Measurements from ENCODE around the gene GPLD1. TPM values are rescaled to one million over a fixed set of nuclear protein-coding genes. Genes with fewer than 3 reads are reported as not detected.

Gene GPLD1
- total RNA-seq, 1 donor from 2014 or later: 4.8 TPM

DNA sequence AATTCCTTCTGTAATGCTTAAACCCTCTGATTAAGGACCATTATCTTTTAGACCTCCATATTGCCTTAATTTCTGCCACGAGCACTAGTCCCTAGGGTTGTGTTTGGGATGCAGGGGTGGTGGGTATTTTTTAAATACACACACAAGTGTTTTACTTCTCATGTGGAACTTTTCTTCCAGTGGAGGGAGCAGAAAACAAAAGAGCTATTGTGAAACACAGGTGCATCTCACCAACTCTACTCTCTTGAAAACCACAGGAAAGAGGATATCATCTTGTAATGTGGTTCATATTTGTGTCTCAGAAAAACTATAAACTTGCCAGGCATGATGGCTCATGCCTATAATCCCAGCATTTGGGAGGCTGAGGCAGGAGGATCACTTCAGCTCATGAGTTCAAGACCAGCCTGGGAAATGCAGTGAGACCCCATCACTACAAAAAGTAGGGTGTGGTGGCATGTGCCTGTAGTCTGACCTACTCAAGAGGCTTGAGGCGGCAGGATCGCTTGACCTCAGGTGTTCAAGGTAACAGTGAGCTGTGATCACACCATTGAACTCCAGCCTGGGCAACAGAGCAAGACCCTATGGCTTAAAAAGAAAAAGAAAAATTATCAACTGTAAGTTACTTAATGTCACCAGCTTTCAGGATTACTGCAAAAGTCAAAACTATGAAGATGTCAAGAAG, 49.4 kb downstream of the GPLD1 start:
- TF ChIP-seq, protein P1, sequence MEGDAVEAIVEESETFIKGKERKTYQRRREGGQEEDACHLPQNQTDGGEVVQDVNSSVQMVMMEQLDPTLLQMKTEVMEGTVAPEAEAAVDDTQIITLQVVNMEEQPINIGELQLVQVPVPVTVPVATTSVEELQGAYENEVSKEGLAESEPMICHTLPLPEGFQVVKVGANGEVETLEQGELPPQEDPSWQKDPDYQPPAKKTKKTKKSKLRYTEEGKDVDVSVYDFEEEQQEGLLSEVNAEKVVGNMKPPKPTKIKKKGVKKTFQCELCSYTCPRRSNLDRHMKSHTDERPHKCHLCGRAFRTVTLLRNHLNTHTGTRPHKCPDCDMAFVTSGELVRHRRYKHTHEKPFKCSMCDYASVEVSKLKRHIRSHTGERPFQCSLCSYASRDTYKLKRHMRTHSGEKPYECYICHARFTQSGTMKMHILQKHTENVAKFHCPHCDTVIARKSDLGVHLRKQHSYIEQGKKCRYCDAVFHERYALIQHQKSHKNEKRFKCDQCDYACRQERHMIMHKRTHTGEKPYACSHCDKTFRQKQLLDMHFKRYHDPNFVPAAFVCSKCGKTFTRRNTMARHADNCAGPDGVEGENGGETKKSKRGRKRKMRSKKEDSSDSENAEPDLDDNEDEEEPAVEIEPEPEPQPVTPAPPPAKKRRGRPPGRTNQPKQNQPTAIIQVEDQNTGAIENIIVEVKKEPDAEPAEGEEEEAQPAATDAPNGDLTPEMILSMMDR (IDR thresholded peaks at IDR 0.05; ENCODE audit: unreplicated experiment): no peak
- Mint-ChIP-seq H3K36me3 (no peaks in the 10 kb centered on the region), H3K27me3 (ENCODE audit: low read depth) (no peaks in the 10 kb centered on the region), H3K4me3 (no peak overlapping the region), H3K9me3 (no peaks in the 10 kb centered on the region), H3K27ac (no peak overlapping the region), H3K4me1 (no peaks in the 10 kb centered on the region)
- no peak for DNase-seq (ENCODE audit: low spot score in 2 of 2, unreplicated experiment in 2 of 2)

DNA sequence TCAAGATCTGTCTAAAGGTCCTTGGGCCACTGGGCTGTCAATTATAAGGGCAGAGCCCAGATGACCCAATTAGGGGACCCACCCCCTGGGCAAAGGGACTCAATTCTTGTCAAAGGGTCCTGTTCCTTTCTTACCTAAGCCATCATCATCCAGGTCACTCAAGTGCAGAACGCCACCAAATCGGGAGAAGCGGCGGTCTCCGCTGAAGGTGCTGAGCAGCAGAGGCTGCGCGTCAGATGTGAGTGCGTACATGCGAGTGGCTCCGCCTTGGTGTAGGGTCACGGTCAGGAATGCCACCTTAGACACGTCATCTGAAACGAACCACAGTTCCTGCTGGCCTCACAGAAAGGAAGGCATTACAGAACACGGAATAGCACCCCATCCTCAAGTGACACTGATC, 52.4 kb downstream of the GPLD1 start:
- H3K36me3 Mint-ChIP-seq: peaks cover 4% of the 10 kb centered on the region

DNA sequence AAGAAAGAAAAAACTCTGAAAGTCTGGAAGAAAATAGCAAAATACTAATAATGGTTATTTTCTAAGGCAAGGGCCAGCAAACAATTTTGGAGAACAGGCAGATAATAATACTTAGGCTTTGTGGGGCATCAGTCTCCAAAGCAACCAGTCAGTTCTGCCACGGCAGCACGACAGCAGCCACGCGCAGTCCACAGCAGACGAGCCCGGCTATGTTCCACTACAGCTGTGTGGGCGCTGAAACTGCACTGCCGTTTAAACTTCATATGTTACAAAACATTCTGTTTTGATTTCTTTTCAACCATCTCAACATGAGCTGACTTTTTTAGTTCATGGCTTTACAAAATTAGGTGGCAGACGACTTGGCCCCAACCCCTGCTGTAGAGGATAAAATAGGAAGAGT, 56.8 kb downstream of the GPLD1 start:
- Mint-ChIP-seq H3K4me3 (no peak overlapping the region), H3K4me1 (peaks cover 5% of the 10 kb centered on the region), H3K27ac (no peak overlapping the region), H3K9me3 (no peaks in the 10 kb centered on the region), H3K27me3 (ENCODE audit: low read depth) (no peaks in the 10 kb centered on the region), H3K36me3 (peaks cover 10% of the 10 kb centered on the region)
- no peak for DNase-seq (ENCODE audit: low spot score in 2 of 2, unreplicated experiment in 2 of 2)
- TF ChIP-seq, protein P1 (IDR thresholded peaks at IDR 0.05; ENCODE audit: unreplicated experiment): no peak

More for the DNA sequence above, 52.4 kb downstream of the GPLD1 start:
- TF ChIP-seq, protein P1 (IDR thresholded peaks at IDR 0.05; ENCODE audit: unreplicated experiment): no peak
- DNase-seq (ENCODE audit: low spot score in 2 of 2, unreplicated experiment in 2 of 2): no peak
- no peak overlapping the region for H3K27ac Mint-ChIP-seq
- no peaks in the 10 kb centered on the region for H3K4me1 Mint-ChIP-seq
- no peaks in the 10 kb centered on the region for H3K27me3 Mint-ChIP-seq (ENCODE audit: low read depth)
- no peaks in the 10 kb centered on the region for H3K9me3 Mint-ChIP-seq
- H3K4me3 Mint-ChIP-seq: no peak overlapping the region

DNA sequence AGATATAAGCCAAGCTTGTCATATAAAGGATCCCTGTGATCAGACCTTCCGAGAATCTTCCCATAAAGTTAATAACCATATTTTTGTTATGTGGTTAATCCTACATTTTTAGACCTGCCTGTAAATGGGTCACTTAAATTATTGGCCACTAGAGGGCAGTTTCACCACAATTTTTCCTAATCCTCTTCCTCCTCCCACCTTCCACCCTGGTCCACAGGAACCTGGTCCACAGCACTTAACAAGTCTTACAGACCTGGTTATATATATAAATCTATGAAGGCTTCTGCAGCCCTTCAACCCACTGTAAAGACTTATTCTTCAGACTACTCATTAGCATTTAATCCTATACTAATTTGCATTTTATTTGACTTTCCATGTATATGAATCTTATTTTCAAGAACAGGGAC, 58.3 kb downstream of the GPLD1 start:
- Mint-ChIP-seq H3K36me3 (peaks cover 10% of the 10 kb centered on the region), H3K4me1 (peaks cover 5% of the 10 kb centered on the region), H3K4me3 (no peak overlapping the region), H3K27me3 (ENCODE audit: low read depth) (no peaks in the 10 kb centered on the region), H3K9me3 (no peaks in the 10 kb centered on the region), H3K27ac (no peak overlapping the region)
- no peak for DNase-seq (ENCODE audit: low spot score in 2 of 2, unreplicated experiment in 2 of 2)
- TF ChIP-seq, protein P1 (IDR thresholded peaks at IDR 0.05; ENCODE audit: unreplicated experiment): peak; percentile 88

DNA sequence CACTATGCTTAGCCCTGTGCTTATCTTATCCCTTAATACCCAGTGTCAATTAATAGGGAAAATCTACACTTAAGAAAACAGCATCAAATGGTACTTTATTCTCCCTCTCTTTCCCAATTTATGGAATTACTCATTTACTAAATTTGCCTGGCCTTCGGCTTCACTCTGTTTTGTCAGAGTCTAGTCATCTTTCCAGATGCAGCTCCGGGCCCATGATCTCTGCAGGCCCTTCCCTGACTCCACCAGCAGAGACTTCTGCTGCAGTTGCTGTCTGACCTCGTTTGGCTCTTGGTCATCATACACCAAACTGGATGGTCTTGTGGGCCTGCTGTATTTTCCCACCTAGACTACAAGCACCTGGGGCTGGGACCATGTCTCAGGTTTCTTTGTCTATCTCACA, 59.3 kb downstream of the GPLD1 start:
- peaks cover 5% of the 10 kb centered on the region for H3K4me1 Mint-ChIP-seq
- TF ChIP-seq, protein P1 (IDR thresholded peaks at IDR 0.05; ENCODE audit: unreplicated experiment): no peak
- H3K36me3 Mint-ChIP-seq: peaks cover 11% of the 10 kb centered on the region
- no peaks in the 10 kb centered on the region for H3K9me3 Mint-ChIP-seq
- no peaks in the 10 kb centered on the region for H3K27me3 Mint-ChIP-seq (ENCODE audit: low read depth)
- no peak for DNase-seq (ENCODE audit: low spot score in 2 of 2, unreplicated experiment in 2 of 2)
- no peak overlapping the region for H3K27ac Mint-ChIP-seq
- no peak overlapping the region for H3K4me3 Mint-ChIP-seq
